PC-9 (cell line): ENCODE results near the gene ZNF493. TPM values are rescaled to one million over a fixed set of nuclear protein-coding genes. Genes with fewer than 3 reads are reported as not detected.

Source experiments
- BruUV-seq: library from RNA; stranded (reverse); fragments of 400-500 nt; replicated peaks from 2 replicates; lab custom pipeline; 2021; lab: Mats Ljungman, UMichigan
- CTCF ChIA-PET: fragments of 300-600 bp; sonication (Branson Sonifier 250); formaldehyde crosslinking; loops from one replicate; lab custom pipeline; 2022; ENCODE audit warnings: antibody characterized with exemption; lab: Charles Lee
- POLR2A ChIA-PET: fragments of 300-600 bp; sonication (Branson Sonifier 250); formaldehyde crosslinking; loops from one replicate; lab custom pipeline; 2022; ENCODE audit warnings: antibody characterized with exemption; ENCODE audit not compliant: unreplicated experiment; lab: Charles Lee
- DNase-seq, 2 experiments: peaks; one replicate each; pipeline versions ENCODE4 v3.0.0 to v3.0.0-alpha.2; 2015 to 2022; ENCODE audit warnings: mixed read lengths in 1 of 2
- H2AFZ ChIP-seq: fragments of 200-600 bp; sonication (generic); 2 replicates; pipeline ENCODE4 v1.8.1; 2017; ENCODE audit warnings: antibody characterized with exemption
- H3F3A ChIP-seq: fragments of 200-600 bp; sonication (generic); 2 replicates; pipeline ENCODE4 v1.8.1; 2017; ENCODE audit warnings: antibody characterized with exemption, mild to moderate bottlenecking, low read depth; ENCODE audit not compliant: insufficient read depth
- H3K27ac ChIP-seq: fragments of 200-600 bp; sonication (generic); 2 replicates; pipeline ENCODE4 v1.6.1; 2016; ENCODE audit warnings: mixed run types
- H3K27me3 ChIP-seq: fragments of 200-600 bp; sonication (generic); 2 replicates; pipeline ENCODE4 v1.6.1; 2016; ENCODE audit warnings: low read depth, mixed run types; ENCODE audit not compliant: insufficient read depth
- H3K36me3 ChIP-seq: fragments of 200-600 bp; sonication (generic); 2 replicates; pipeline ENCODE4 v1.6.1; 2016; ENCODE audit warnings: low read depth, mixed run types
- H3K4me1 ChIP-seq: fragments of 200-600 bp; sonication (generic); replicated peaks from 2 replicates; pipeline ENCODE4 v1.6.1; 2016; ENCODE audit warnings: mixed run types; ENCODE audit not compliant: insufficient read depth
- H3K4me2 ChIP-seq: fragments of 200-600 bp; sonication (generic); 2 replicates; pipeline ENCODE4 v1.6.1; 2017; ENCODE audit warnings: mixed run types
- H3K4me3 ChIP-seq: fragments of 200-600 bp; sonication (generic); 2 replicates; pipeline ENCODE4 v1.6.1; 2016; ENCODE audit warnings: mixed run types
- H3K79me2 ChIP-seq: fragments of 200-600 bp; sonication (generic); 2 replicates; pipeline ENCODE4 v1.6.1; 2017; ENCODE audit warnings: low read depth, mixed run types
- H3K9me2 ChIP-seq: fragments of 200-600 bp; sonication (generic); 2 replicates; pipeline ENCODE4 v1.8.1; 2017; ENCODE audit warnings: mild to moderate bottlenecking; ENCODE audit not compliant: insufficient read depth
- H3K9me3 ChIP-seq: fragments of 200-600 bp; sonication (generic); 2 replicates; pipeline ENCODE4 v1.8.1; 2016; ENCODE audit warnings: low read depth; ENCODE audit not compliant: insufficient read depth
- H4K20me1 ChIP-seq: fragments of 200-600 bp; sonication (generic); 2 replicates; pipeline ENCODE4 v1.8.1; 2017; ENCODE audit not compliant: insufficient read depth
- CTCF ChIP-seq: fragments of 200-600 bp; sonication (generic); conservative IDR thresholded peaks from 2 replicates; pipeline ENCODE4 v1.6.1; 2017; ENCODE audit warnings: mixed run types, antibody characterized with exemption, mild to moderate bottlenecking, moderate library complexity
- EZH2 ChIP-seq: fragments of 200-600 bp; sonication (generic); IDR thresholded peaks from 2 replicates; pipeline ENCODE4 v1.8.0; 2017; ENCODE audit warnings: antibody characterized with exemption, low read depth
- intact Hi-C: fragments of 100-400 bp; cut with micrococcal nuclease; formaldehyde crosslinking; loops from one replicate; pipeline ENCODE4 v1.10.0; 2022; ENCODE audit not compliant: unreplicated experiment
- total RNA-seq: library from RNA; stranded (reverse); gene quantifications from 2 replicates; pipeline ENCODE4 v1.2.3, GENCODE V29; 2021

ZNF493 gene
- total RNA-seq, 1 experiment from 2014 or later, result 14.5 TPM

- DNase-seq, result no peak
- no peak for TF ChIP-seq CTCF
- no peak for TF ChIP-seq EZH2
- no peak overlapping the region for H3K27ac ChIP-seq
- intact Hi-C loops, result no loop called here
- no peaks in the 10 kb centered on the region for H3K4me1 ChIP-seq
- no peaks in the 10 kb centered on the region for H3K27me3 ChIP-seq
- 0 out of 2 replicates have a peak, but pooled peaks cover 3% of the 10 kb centered on the region for H3K9me3 ChIP-seq
- ChIA-PET CTCF (no interaction called here), POLR2A (no interaction called here)
- H3K4me2 ChIP-seq, result no peak overlapping the region
- no peaks in the 10 kb centered on the region for H3K36me3 ChIP-seq
- H3F3A ChIP-seq, result no peaks in the 10 kb centered on the region
- H3K79me2 ChIP-seq, result no peaks in the 10 kb centered on the region
- H3K9me2 ChIP-seq, result no peaks in the 10 kb centered on the region
- no peaks in the 10 kb centered on the region for H4K20me1 ChIP-seq
- H3K4me3 ChIP-seq, result no peak overlapping the region
- no peak overlapping the region for H2AFZ ChIP-seq
- no TSS peak for BruUV-seq
Measured at GRCh38 chr19:21463449-21464105, 66.6 kb downstream of the ZNF493 start.

- BruUV-seq, result no TSS peak
- H3K9me2 ChIP-seq, result no peaks in the 10 kb centered on the region
- TF ChIP-seq EZH2 (no peak), CTCF (no peak)
- H3F3A ChIP-seq, result no peaks in the 10 kb centered on the region
- H3K9me3 ChIP-seq, result no peaks in the 10 kb centered on the region
- H3K27ac ChIP-seq, result no peak overlapping the region
- intact Hi-C loops, result no loop called here
- H4K20me1 ChIP-seq, result no peaks in the 10 kb centered on the region
- H3K79me2 ChIP-seq, result no peaks in the 10 kb centered on the region
- POLR2A ChIA-PET, result no interaction called here
- no peak for DNase-seq
- no peak overlapping the region for H2AFZ ChIP-seq
- no peaks in the 10 kb centered on the region for H3K36me3 ChIP-seq
- CTCF ChIA-PET, result no interaction called here
- H3K27me3 ChIP-seq, result no peaks in the 10 kb centered on the region
- no peak overlapping the region for H3K4me2 ChIP-seq
- H3K4me1 ChIP-seq, result no peaks in the 10 kb centered on the region
- H3K4me3 ChIP-seq, result no peak overlapping the region
Measured at GRCh38 chr19:21466627-21467026, 69.7 kb downstream of the ZNF493 start.

- intact Hi-C loops, result no loop called here
- no peak overlapping the region for H3K4me2 ChIP-seq
- H2AFZ ChIP-seq, result no peak overlapping the region
- H3K36me3 ChIP-seq, result no peaks in the 10 kb centered on the region
- no peak for DNase-seq
- BruUV-seq, result no TSS peak
- TF ChIP-seq EZH2 (no peak), CTCF (0 out of 2 replicates have a peak, but pooled peaks have one; percentile 26)
- H3K27ac ChIP-seq, result no peak overlapping the region
- no peaks in the 10 kb centered on the region for H3K4me1 ChIP-seq
- no peaks in the 10 kb centered on the region for H3F3A ChIP-seq
- H3K9me3 ChIP-seq, result no peaks in the 10 kb centered on the region
- H3K27me3 ChIP-seq, result no peaks in the 10 kb centered on the region
- no peak overlapping the region for H3K4me3 ChIP-seq
- H3K79me2 ChIP-seq, result no peaks in the 10 kb centered on the region
- no peaks in the 10 kb centered on the region for H4K20me1 ChIP-seq
- no peaks in the 10 kb centered on the region for H3K9me2 ChIP-seq
- CTCF ChIA-PET, result no interaction called here
- POLR2A ChIA-PET, result no interaction called here
Measured at GRCh38 chr19:21468791-21469190, 71.9 kb downstream of the ZNF493 start.
